Sigmoid colon (tissue), 4 donors: ENCODE measurements around the gene GDPD1.

ENCODE experiments used
- CTCF ChIP-seq, 4 experiments: fragments of 450-650 bp in 3 of 4; fragments of 200-600 bp in 1 of 4; IDR thresholded peaks; one replicate each; pipeline ENCODE4 v1.5.1; 2016 to 2019; ENCODE audit warnings: antibody characterized with exemption in 4 of 4, mild to moderate bottlenecking in 3 of 4, moderate library complexity in 2 of 4
- POLR2A ChIP-seq, 2 donors: fragments of 450-650 bp; IDR thresholded peaks; one replicate each; pipeline ENCODE4 v1.6.1; 2016; ENCODE audit warnings: antibody characterized with exemption in 2 of 2, mild to moderate bottlenecking in 2 of 2, moderate library complexity in 2 of 2
- POLR2AphosphoS5 ChIP-seq, 4 donors: sonication (generic); formaldehyde crosslinking; IDR thresholded peaks; one replicate each; pipeline ENCODE4 v1.6.1; 2017; ENCODE audit warnings: antibody characterized with exemption in 4 of 4

GRCh38 chr17:59185997-59186396 is 34.3 kb upstream of the GDPD1 start:
- TF ChIP-seq POLR2AphosphoS5 (IDR thresholded peaks at IDR 0.05) (no peak), CTCF (IDR thresholded peaks at IDR 0.05) (no peak), POLR2A (IDR thresholded peaks at IDR 0.05) (no peak)
